ENCODE results near the gene CSNK1G2. TPM values are rescaled to one million over a fixed set of nuclear protein-coding genes. Genes with fewer than 3 reads are reported as not detected.

Gene CSNK1G2
- polyA plus RNA-seq, 1 donor from 2014 or later, result 110 TPM

DNA sequence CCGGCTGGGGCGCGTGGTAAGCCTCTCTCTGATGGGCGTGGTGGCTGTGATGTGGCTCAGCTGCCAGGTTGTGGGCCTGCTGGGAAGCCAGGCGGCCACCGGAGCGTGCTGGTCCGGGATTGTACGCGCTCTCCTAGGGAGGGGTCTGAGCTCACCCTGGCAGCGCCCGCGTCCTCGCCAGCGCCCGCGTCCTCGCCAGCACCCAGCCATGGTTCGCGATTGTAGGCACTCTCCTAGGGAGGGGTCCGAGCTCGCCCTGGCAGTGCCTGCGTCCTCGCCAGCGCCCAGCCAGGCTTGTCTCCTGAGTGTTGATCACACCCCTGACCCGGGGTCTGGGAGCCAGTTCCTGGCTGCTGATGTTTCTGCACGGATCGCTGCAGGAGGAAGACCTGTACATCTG lies 22.0 kb upstream of the CSNK1G2 start:
- no peak for TF ChIP-seq POLR2AphosphoS5 (IDR thresholded peaks at IDR 0.05)
- TF ChIP-seq EP300 (conservative IDR thresholded peaks at IDR 0.05; ENCODE audit: poor library complexity, severe bottlenecking), result no peak
- TF ChIP-seq, protein P1, sequence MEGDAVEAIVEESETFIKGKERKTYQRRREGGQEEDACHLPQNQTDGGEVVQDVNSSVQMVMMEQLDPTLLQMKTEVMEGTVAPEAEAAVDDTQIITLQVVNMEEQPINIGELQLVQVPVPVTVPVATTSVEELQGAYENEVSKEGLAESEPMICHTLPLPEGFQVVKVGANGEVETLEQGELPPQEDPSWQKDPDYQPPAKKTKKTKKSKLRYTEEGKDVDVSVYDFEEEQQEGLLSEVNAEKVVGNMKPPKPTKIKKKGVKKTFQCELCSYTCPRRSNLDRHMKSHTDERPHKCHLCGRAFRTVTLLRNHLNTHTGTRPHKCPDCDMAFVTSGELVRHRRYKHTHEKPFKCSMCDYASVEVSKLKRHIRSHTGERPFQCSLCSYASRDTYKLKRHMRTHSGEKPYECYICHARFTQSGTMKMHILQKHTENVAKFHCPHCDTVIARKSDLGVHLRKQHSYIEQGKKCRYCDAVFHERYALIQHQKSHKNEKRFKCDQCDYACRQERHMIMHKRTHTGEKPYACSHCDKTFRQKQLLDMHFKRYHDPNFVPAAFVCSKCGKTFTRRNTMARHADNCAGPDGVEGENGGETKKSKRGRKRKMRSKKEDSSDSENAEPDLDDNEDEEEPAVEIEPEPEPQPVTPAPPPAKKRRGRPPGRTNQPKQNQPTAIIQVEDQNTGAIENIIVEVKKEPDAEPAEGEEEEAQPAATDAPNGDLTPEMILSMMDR (IDR thresholded peaks at IDR 0.05; ENCODE audit: poor library complexity, severe bottlenecking), result no peak
- TF ChIP-seq, protein P2, sequence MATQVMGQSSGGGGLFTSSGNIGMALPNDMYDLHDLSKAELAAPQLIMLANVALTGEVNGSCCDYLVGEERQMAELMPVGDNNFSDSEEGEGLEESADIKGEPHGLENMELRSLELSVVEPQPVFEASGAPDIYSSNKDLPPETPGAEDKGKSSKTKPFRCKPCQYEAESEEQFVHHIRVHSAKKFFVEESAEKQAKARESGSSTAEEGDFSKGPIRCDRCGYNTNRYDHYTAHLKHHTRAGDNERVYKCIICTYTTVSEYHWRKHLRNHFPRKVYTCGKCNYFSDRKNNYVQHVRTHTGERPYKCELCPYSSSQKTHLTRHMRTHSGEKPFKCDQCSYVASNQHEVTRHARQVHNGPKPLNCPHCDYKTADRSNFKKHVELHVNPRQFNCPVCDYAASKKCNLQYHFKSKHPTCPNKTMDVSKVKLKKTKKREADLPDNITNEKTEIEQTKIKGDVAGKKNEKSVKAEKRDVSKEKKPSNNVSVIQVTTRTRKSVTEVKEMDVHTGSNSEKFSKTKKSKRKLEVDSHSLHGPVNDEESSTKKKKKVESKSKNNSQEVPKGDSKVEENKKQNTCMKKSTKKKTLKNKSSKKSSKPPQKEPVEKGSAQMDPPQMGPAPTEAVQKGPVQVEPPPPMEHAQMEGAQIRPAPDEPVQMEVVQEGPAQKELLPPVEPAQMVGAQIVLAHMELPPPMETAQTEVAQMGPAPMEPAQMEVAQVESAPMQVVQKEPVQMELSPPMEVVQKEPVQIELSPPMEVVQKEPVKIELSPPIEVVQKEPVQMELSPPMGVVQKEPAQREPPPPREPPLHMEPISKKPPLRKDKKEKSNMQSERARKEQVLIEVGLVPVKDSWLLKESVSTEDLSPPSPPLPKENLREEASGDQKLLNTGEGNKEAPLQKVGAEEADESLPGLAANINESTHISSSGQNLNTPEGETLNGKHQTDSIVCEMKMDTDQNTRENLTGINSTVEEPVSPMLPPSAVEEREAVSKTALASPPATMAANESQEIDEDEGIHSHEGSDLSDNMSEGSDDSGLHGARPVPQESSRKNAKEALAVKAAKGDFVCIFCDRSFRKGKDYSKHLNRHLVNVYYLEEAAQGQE (IDR thresholded peaks at IDR 0.05; ENCODE audit: borderline replicate concordance), result no peak
- no peak for TF ChIP-seq MXI1 (conservative IDR thresholded peaks at IDR 0.05; ENCODE audit: poor library complexity, severe bottlenecking)
- TF ChIP-seq TAF1 (IDR thresholded peaks at IDR 0.05; ENCODE audit: low read depth), result no peak
- no peak for TF ChIP-seq EZH2 (IDR thresholded peaks at IDR 0.05; ENCODE audit: borderline replicate concordance, insufficient read depth, low read length, poor library complexity, severe bottlenecking)
- TF ChIP-seq RAD21 (conservative IDR thresholded peaks at IDR 0.05), result no peak
- no peak for TF ChIP-seq SMC3 (conservative IDR thresholded peaks at IDR 0.05; ENCODE audit: poor library complexity)
- Histone ChIP-seq H3K79me2 (replicated peaks; ENCODE audit: insufficient read depth, low read length) (no peaks in the 10 kb centered on the region), H3K27ac (ENCODE audit: low read length) (no peak overlapping the region), H3K9me3 (ENCODE audit: low read length) (no peaks in the 10 kb centered on the region), H3K4me3 (ENCODE audit: low read length) (no peak overlapping the region), H3K9ac (ENCODE audit: low read length) (no peak overlapping the region), H3K4me2 (ENCODE audit: low read length) (no peak overlapping the region), H3K9me2 (ENCODE audit: insufficient read depth, low read length) (no peaks in the 10 kb centered on the region), H2AFZ (ENCODE audit: low read depth, low read length) (no peak overlapping the region), H3K27me3 (ENCODE audit: insufficient read depth, low read depth, low read length) (no peaks in the 10 kb centered on the region), H4K20me1 (ENCODE audit: insufficient read depth) (no peaks in the 10 kb centered on the region), H3F3A (ENCODE audit: insufficient read depth, low read length, poor library complexity, severe bottlenecking) (no peaks in the 10 kb centered on the region), H3K36me3 (ENCODE audit: insufficient read depth, low read length) (no peaks in the 10 kb centered on the region)

DNA sequence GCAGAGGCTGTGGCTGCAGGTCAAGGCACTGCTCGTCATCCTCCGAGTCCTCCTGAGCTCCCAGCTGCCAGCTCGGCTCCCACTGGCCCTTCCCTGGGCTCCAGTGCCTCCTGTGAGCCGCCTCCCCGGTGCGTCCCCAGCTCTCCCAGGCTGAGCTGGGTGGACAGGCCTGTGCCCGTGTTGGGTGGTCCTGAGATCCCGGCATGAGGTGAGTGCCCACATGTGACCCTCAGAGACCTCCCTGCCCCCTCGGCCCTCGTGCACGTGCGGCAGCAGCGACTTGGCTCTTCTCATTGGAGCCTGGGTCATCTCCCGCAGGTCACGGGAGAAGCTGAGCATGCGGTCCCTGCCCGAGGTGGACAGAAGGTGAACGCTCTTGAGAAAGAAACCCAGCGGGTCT lies 20.3 kb upstream of the CSNK1G2 start:
- H3K4me2 ChIP-seq (ENCODE audit: low read length), result no peak overlapping the region
- no peaks in the 10 kb centered on the region for H3K9me3 ChIP-seq (ENCODE audit: low read length)
- H3K27ac ChIP-seq (ENCODE audit: low read length), result no peak overlapping the region
- TF ChIP-seq, protein P1 (IDR thresholded peaks at IDR 0.05; ENCODE audit: poor library complexity, severe bottlenecking), result no peak
- TF ChIP-seq RAD21 (conservative IDR thresholded peaks at IDR 0.05) (no peak), MXI1 (conservative IDR thresholded peaks at IDR 0.05; ENCODE audit: poor library complexity, severe bottlenecking) (no peak), SMC3 (conservative IDR thresholded peaks at IDR 0.05; ENCODE audit: poor library complexity) (no peak), EP300 (conservative IDR thresholded peaks at IDR 0.05; ENCODE audit: poor library complexity, severe bottlenecking) (no peak), EZH2 (IDR thresholded peaks at IDR 0.05; ENCODE audit: borderline replicate concordance, insufficient read depth, low read length, poor library complexity, severe bottlenecking) (no peak), POLR2AphosphoS5 (IDR thresholded peaks at IDR 0.05) (no peak), TAF1 (IDR thresholded peaks at IDR 0.05; ENCODE audit: low read depth) (no peak)
- TF ChIP-seq, protein P2 (IDR thresholded peaks at IDR 0.05; ENCODE audit: borderline replicate concordance), result no peak
- H3K36me3 ChIP-seq (ENCODE audit: insufficient read depth, low read length), result no peaks in the 10 kb centered on the region
- no peaks in the 10 kb centered on the region for H4K20me1 ChIP-seq (ENCODE audit: insufficient read depth)
- H3K27me3 ChIP-seq (ENCODE audit: insufficient read depth, low read depth, low read length), result no peaks in the 10 kb centered on the region
- no peak overlapping the region for H3K4me3 ChIP-seq (ENCODE audit: low read length)
- no peak overlapping the region for H3K9ac ChIP-seq (ENCODE audit: low read length)
- H3K79me2 ChIP-seq (replicated peaks; ENCODE audit: insufficient read depth, low read length), result no peaks in the 10 kb centered on the region
- no peak overlapping the region for H2AFZ ChIP-seq (ENCODE audit: low read depth, low read length)
- no peaks in the 10 kb centered on the region for H3K9me2 ChIP-seq (ENCODE audit: insufficient read depth, low read length)
- no peaks in the 10 kb centered on the region for H3F3A ChIP-seq (ENCODE audit: insufficient read depth, low read length, poor library complexity, severe bottlenecking)

Measured in neural cell (in vitro differentiated cells).